HG03045 (cell line): ENCODE data around the gene CNIH3.

Experiments
- ATAC-seq: cut with Tn5 transposase; IDR thresholded peaks from one replicate; pipeline ENCODE4 v1.9.1; 2021; ENCODE audit warnings: mild to moderate bottlenecking, moderate library complexity; ENCODE audit not compliant: unreplicated experiment

Gene CNIH3

DNA sequence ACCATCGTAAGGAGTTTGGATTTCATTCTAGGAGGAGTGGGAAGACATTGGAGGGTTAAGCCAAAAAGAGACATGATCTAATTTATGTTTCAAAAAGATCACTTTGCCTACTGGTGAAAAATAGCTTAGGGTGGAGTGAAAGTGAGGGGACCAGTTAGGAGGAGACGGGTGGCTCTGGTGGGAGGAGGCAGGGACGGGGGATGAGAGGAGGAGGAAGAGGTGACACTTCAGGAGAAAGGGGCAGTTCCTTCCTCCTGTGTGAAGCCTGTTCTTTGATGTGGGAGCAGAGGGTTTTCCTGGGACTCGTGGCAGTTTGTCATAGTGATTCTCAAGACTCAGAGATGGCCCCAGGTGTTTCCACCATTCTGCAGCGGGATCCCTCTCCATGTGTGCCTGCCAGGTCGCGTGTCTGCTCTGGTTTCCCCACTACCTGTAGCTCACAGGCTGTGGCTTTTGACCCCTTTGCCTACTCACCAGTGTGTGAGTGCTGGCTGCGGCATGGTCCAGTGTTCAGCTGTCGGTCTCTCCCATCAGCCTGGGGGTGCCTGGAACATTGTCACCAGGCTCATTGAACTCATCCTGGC is 102.4 kb downstream of the CNIH3 start:
- no peak for ATAC-seq

DNA sequence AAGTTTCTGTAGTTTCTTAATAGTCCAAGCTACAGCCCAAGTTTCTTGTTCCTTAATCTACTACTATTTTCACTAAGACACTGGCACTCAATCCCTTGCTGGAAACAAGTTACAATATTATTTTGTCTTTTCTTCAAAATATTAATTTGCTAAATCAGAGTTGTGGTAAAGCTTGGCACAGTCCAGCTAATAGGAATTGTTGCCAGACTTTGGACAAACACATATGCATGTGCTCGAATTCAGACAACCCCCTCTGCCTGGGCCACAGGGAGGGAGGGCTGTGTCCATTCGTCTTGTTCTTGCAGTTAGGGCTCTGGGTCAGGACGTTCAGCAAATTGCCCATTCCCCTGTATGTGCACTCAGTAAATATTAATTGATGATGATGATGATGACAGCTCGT is 103.6 kb downstream of the CNIH3 start:
- ATAC-seq, result no peak

DNA sequence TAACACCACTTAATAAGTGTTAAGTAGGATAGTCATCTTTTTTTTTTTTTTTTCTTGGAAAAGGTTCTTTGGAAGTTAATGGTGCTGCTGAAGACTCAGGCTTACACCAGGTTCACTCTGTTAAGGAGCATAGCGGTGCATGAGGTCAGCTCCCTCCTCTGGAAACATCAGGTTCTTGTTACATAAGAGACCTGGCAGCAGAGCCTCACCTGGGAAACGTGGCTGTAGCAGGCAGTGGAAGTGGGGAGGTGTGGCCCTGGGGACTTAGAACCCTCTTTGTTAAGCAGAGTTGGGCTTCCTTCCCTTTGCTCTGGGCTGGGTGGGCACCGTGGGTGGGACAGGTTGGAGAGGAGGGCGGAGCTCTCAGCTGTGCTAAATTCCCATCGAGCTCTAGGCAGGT is 104.1 kb downstream of the CNIH3 start:
- no peak for ATAC-seq

DNA sequence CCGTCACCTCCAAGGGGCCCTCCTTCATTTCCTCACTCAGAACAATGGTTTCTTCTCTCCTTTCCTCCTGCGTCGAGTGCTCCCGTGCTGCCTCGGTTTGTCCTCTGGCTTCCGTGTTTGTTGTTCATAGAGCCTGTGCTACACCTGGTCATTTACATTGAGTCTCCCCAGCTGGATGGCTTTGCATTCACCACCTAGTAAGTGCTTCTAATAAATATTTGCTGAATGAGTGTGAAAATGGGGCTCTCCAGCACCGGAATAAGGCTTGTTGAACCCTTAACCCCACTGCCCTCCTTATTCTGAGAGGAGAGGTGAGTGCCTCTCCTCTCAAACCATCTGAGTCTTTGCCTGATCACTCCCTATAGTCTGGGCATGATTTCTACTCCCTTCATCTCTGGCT is 104.9 kb downstream of the CNIH3 start:
- no peak for ATAC-seq

DNA sequence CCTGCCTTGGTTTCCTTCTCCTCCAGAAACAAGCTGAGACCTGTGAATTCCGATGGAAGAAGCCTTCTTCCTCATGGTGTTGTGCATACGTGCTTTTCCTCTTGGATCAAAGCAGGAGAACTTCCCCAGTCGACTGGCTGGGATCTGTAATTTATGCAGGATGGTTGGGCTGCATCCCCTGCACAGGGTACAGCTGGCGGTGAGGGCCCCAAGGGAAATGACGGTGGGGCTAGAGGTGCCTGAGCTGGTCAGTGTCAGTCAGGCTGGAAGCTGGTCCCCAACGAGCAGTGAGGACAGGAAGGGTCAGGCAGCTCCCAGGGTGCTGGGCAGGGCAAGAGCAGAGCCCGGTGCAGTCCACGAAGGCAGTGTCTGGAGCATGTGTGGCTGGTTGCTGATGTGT is 106.7 kb downstream of the CNIH3 start:
- no peak for ATAC-seq

DNA sequence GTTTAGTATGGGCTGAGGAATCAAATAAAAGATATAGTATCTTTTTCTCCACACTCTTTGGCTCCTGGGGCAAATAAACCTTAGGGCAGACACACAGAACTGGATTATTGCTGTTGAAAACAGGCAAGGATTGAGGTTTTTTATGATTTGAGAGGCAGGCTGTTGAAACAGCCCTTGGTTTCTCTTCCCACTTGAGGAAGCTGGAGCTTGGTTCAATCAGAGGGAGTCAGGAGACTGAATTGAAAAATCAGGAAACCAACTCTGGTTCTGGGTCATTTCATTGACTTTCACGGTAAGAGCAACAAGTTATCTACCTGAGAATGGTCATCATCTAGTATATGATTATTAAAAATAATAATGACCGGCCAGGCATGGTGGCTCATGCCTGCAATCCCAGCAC is 108.4 kb downstream of the CNIH3 start:
- ATAC-seq, result no peak

DNA sequence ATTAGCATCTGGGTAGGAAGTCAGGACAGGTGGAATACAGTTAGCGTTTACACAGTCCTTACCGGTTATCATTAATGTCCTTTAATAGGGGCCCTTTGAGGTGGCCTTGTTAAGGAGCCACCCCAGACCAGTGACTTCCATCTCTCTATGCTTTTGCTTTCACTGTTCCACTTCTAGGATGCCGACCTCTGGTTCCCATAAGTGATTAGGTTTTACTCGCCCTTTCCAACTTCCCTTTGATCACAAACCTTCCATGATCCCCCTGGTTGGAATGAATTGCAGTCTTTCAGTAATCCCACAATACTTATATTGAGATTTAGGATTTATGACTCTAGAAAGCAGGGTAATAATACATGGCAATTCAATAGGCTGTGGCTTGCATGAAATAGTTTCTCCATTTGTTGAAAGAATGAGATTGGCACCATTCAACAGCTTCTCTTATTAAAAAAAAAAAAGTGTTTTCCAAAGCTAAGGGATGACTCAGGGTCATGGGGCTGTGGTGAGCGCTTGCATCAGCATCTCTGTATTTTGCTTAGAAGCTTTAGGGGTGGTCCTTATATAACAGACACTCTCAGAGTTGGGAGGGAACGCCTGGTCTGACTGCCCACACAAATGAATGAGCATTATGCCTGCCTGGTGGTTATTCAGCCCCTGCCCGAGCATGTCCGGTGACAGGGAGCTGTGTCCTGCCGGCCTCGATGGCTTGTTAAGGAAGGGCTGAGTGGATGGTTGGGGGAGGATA is 110.5 kb downstream of the CNIH3 start:
- no peak for ATAC-seq

DNA sequence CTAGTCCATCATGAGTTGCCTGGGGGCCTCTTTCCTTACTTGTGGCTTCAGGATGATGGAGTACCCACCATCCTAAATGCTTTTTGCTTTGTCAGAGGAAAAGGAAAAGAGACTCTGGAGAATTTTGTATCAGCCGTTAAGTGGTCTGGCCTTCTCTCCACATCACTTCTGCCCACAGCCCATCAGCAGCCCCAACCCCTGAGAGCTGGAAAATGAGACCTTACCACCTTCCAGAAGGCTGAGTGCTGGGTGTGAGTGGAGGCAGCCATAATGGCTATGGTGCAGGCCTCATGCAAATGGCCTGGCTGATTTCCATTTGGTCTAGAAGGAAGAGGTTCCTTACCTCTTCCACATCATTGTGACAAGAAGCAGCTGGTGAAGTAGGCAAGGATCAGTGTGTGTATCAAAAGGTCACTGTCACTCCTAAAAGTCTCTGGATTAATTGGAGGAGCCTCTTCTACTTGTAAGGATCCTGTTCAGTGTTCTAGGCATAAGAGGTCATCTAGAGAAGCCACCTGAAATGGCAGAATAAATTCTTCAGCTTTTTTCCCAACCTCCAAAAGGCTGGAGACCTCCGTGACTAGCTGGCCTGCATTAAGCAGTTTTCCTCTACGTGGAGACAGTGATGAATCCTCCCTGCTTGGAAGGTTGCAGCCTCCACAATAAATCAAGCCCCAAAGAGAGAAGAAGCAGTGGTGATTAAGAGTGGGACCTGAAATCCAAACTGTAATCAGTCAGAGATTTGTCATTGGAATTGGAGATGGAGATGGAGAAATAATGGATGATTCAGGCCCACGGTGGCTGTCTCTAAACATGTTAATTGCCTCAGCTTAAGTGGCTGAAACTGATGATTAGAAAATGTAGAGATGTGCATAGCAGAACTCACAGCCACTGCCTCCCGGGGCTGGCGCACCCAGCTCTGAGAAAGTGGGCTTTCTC is 111.5 kb downstream of the CNIH3 start:
- no peak for ATAC-seq

DNA sequence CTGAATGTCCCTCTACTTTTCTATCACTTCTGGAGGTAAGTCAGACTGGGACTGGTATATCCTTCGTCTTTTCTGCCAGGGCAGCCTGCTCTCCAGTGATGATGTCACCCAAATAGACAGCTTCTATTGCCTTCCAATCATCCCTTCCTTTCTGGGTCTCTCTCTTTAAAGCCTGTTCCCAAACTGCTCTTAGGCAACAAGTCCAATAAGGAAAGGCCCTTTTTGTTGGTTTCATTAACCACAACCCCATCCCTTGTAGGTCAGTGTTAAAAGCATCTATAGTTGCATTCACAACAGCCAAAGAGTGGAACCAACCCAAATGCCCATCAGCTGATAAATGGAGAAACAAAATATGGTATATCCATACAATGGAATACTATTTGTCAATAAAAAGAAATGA is 114.4 kb downstream of the CNIH3 start:
- ATAC-seq, result no peak

DNA sequence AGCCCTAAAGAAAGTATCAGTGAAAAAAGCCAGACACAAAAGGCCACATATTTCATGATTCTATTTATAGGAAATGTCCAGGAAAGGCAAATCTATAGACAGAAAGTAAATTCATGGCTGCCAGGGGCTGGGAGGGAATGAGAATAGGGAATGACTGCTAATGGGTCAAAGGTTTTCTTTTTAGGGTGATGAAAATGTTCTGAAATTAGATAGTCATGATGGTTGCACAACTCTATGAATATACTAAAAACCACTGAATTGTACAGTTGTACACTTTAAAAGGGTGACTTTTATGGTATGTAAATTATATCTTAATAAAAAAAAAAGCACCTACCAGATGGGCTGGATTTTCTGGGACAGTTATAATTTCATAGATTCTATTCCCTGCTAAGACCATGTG is 114.8 kb downstream of the CNIH3 start:
- ATAC-seq, result no peak

DNA sequence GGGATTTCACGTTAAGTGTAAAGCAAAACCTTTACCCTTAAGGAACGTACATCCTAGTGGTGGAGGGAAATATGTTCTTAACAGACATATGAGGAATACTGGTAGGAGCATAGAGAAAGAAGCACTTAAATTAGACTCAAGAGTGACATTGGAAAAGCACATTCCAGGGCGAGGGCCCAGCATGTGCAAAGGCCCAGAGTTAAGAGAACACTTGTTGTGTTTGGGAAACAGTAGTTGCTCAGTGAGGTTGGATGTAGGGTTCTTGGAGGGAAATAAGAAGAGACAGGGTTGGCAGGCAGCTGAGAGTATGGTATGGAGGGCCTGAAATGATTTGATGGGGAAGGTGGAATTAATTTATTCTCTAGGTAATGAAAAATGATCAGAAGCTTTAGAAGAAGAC is 115.5 kb downstream of the CNIH3 start:
- no peak for ATAC-seq

DNA sequence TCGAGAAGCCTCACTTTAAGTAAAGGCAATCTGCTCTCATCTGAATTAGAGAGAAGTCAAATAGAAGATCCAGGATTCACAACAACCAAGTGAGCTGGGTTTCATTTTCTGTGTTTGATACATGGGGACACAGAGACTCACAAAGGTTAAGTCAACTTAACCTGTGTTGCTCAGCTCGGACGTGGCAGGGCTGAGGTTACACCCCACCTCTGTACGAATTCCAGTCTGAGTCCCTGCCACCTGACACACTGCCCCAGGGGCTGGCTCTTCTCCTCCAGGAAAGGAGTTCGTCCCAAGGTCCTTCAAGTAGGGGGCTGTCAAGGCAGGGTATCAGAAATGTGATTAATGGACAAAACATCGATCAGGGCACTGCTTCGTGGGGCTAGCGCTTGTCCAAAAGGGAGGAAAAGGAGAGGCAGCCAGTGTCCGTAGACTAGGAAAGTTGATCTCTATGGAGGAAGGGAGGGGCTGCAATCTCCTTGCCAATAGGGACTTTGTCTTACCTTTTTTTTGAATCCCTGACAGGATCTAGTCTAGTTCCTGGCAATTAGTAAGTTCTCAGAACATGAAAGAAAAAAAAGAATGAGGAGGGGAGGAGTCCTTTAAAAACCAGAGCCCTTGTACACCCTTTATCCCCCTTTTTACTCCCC is 116.4 kb downstream of the CNIH3 start:
- no peak for ATAC-seq

DNA sequence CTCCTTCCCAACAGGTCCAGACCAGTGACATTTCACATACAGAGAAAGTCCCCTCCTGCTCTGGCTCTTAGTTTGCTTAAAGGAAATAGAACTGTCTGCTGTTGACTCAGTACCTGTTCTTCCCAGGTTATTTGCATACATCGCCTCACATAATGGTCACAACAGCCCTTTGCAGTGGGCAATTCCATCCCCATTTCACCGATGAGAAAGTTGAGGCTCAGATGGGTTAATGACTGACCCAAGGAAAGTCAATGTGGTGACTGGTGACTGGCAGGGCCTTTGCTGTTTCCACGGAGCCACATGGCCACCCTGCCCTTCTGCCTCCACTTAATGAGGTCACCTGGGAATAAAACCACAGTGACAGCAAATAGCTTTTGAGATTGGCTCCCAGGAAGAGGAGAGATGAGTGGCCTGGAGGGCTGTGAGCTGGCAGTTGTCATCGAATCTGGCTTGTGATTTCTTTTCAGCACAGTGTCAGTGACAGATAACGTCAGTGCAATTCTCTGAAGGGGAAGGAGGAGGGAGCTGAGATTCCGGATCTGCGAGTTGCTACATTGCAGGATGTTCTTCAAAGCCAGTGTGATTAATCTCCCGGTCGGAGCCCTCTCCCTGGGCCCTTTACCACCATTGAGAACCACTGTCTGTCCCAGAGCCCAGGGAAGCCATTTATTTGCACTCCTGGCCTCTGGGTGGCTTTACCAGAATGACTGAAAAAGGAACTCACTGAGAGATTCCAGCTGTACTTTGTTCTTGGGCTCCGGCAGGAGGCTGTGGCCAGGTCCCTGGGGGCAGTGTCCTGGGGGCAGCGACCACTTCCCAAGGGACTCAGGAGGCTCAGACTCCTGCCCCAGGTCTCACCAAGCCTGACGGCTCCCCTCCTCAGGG is 117.2 kb downstream of the CNIH3 start:
- ATAC-seq, result peak; percentile 51

DNA sequence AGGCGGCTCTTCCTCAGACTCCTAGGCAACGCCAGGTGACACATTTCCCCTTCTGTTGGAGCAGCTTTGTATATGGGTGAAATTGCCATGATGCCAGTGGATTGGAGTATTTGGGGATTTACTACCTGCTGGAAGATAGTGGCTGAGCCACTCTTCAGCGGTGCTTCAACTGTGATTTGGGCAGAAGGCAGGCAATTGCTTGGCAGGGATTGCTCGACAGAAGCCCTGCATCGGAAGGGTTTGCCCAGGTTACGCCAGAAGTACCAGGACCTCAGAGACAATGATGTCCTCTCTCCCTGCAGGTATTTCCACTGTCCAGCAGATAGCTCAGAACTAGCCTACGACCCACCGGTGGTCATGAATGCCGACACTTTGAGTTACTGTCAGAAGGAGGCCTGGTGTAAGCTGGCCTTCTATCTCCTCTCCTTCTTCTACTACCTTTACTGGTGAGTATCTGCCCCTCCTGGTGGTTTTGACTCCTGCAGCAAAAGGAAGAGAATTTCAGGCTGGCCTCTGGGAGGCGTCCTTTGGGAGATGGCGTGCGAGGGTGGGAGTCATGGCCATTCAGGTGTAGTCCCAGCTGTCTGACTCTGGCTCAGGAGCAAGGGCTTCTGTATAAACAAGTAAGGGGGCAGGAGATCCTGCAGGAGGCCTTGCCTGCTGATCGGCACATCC is 118.3 kb downstream of the CNIH3 start:
- ATAC-seq, result no peak

DNA sequence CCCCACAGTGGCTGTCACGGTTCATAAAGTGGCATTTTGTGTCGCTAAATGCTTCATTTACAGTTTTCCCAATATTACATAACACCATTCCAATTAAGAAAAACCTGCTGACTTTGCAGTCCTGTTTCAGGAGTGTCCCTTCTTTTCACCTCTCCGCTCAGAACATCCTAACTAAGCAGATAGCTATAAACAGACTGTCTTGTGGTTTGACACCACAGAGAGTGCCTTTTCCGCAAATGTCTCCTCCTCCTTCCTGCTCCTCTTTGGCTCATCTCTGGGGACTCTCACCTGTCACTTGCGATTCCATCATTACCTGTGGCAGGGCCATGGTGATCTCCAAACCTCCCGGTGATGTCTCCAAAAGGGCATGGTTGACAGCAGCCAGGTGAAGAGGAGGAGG is 119.0 kb downstream of the CNIH3 start:
- ATAC-seq, result no peak

DNA sequence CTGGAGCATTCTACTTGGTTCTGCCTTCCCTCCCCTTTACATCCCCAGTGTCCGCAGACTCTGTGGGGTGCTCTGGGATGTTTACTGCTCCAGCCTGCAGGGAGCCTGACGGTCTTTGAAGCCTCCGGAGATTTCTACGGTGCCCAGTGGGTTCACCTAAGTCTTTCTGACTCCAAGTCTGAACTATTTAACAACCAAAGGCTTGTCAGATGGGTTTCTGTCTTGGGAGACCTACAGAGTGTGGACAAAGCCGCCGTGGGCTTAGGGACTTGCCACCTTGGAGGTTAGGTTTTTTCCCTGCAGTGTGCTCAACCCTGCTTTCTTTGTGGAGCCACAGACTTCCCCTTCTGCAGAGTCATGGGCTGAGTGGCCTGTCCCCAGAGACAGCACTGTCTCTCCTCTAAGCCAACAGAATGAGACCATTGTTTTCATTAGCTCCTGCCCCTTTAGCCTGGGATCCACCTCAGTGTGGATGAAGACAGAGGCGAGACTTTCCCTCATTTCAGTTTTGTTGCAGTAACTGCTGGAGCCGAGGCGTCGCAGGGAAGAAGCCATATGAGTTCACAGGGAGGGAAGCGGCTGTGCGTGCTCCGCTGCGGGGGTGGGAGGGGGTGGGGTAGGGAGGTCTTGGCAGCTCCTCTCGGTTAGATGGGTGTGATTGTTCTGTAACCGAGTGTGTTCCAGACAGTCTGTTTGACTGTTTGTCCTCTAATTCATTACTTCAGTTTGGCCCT is 120.7 kb downstream of the CNIH3 start:
- ATAC-seq, result peak; percentile 65

DNA sequence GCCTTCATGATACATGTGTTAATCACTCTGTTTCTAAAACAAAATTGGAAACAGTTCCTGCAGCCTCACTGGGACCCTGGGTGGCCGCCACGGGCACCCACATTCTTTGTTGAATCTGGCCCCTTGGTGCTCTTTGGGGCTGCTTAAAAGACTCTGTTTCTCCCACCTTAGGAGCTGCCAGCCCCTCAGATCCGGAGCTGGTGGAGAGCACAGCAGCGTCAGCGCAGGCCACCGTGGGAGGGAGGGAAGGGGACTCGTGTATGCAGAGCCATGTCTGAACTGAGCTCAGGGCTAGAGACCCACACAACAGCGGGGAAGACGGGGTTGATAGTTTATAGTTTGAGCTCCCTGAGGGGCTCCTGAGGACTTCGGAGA is 121.2 kb downstream of the CNIH3 start:
- no peak for ATAC-seq

DNA sequence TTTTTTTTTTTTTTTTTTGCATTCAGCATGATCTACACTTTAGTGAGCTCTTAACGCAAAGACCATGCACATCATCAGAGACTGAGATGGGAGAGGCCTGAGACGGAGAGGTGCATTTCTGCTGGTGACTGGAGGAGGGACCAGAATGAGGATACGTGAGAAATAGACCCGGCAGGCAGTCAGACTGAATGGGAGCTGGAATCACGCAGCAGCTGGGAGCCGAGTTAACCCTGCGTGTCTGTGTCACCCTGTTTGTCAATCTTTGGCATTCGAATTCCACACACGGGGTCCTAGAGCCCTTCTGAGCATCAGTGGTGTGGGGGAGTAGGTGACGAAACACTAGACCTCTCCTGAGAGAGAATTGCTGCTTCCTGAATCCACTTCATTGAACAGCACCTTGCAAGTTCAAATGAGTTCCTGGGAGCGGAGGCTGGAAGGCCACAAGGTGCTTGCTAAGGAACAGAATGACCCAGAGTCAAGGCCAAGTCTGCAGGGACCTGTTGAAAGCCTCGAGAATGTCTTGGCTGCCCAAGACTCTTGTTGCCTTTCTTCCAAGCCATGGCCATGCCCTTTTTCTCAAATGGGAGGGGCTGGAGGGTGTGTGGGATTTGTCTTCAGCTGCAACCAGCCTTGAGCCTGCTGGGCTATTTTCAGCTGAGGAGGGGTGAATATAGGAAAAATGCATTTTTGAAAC is 123.3 kb downstream of the CNIH3 start:
- peak; percentile 1 for ATAC-seq
